GM12878 (cell line): ENCODE results near the gene CXXC5. TPM values are rescaled to one million over a fixed set of nuclear protein-coding genes. Genes with fewer than 3 reads are reported as not detected.
A peak's percentile ranks its signal among the peaks of the same experiment; 100 is the strongest.

Experiments used
- ATAC-seq: fragments of 200-7000 bp; cut with Tn5 transposase; 3 replicates; pipeline ENCODE4 v1.9.1; 2020; ENCODE audit warnings: mild to moderate bottlenecking, moderate library complexity
- BruUV-seq: library from RNA; stranded (reverse); fragments of 400-500 nt; replicated peaks from 2 replicates; lab custom pipeline; 2021; lab: Mats Ljungman, UMichigan
- CTCF ChIA-PET: fragments of 300-600 bp; sonication (Branson Sonifier 250); formaldehyde crosslinking; extraction: SDS; loops from one replicate; lab custom pipeline; 2021; ENCODE audit warnings: inconsistent platforms; lab: Yijun Ruan, JAX
- POLR2A ChIA-PET: fragments of 350-600 bp; formaldehyde crosslinking; extraction: SDS; loops from one replicate; lab custom pipeline; 2021; ENCODE audit warnings: inconsistent platforms; lab: Charles Lee
- RAD21 ChIA-PET: fragments of 300-600 bp; sonication (Branson Sonifier 250); formaldehyde crosslinking; loops from one replicate; lab custom pipeline; 2023; ENCODE audit warnings: antibody characterized with exemption; ENCODE audit not compliant: unreplicated experiment; lab: Charles Lee
- SMC1A ChIA-PET: fragments of 300-600 bp; sonication (Branson Sonifier 250); formaldehyde crosslinking; loops from one replicate; lab custom pipeline; 2023; ENCODE audit not compliant: unreplicated experiment, uncharacterized antibody; lab: Charles Lee
- DNase-seq: peaks from one replicate; pipeline ENCODE4 v3.0.0-alpha.2; 2011; ENCODE audit warnings: low read depth, low spot score
- FAIRE-seq: peaks from 3 replicates; lab custom pipeline; 2011; peaks lifted over from hg19 to GRCh38; lab: Jason Lieb, UNC
- H2AFZ ChIP-seq: 2 replicates; pipeline ENCODE4 v1.6.0; 2011; ENCODE audit warnings: low read depth, low read length, control low read depth; ENCODE audit not compliant: control insufficient read depth
- H3K27ac ChIP-seq: 2 replicates; pipeline ENCODE4 v1.5.1; 2011; ENCODE audit warnings: control low read depth; ENCODE audit not compliant: control insufficient read depth, insufficient read depth
- H3K27me3 ChIP-seq, 2 experiments: replicated peaks in 1 of 2; 2 replicates each; pipeline versions ENCODE4 v1.6.0 to v1.6.1; 2011; ENCODE audit warnings: low read length in 1 of 2; ENCODE audit not compliant: control insufficient read depth in 2 of 2, insufficient read depth in 2 of 2
- H3K36me3 ChIP-seq, 2 experiments: 2 replicates each; pipeline ENCODE4 v1.5.1; 2011; ENCODE audit warnings: low read length in 1 of 2; ENCODE audit not compliant: control insufficient read depth in 2 of 2, insufficient read depth in 2 of 2
- H3K4me1 ChIP-seq: 2 replicates; pipeline ENCODE4 v1.6.1; 2011; ENCODE audit warnings: mild to moderate bottlenecking, low read length, moderate library complexity, mixed read lengths; ENCODE audit not compliant: control insufficient read depth, insufficient read depth
- H3K4me2 ChIP-seq: 2 replicates; pipeline ENCODE4 v1.6.0; 2011; ENCODE audit warnings: control low read depth; ENCODE audit not compliant: control insufficient read depth, insufficient read depth
- H3K4me3 ChIP-seq: fragments of 200-600 bp; sonication (generic); 2 replicates; pipeline ENCODE4 v1.5.1; 2016
- H3K79me2 ChIP-seq: 2 replicates; pipeline ENCODE4 v1.6.0; 2011; ENCODE audit warnings: low read length; ENCODE audit not compliant: control insufficient read depth, insufficient read depth
- H3K9ac ChIP-seq: 2 replicates; pipeline ENCODE4 v1.8.0; 2011; ENCODE audit warnings: low read length, control low read depth, mixed read lengths; ENCODE audit not compliant: control insufficient read depth, insufficient read depth
- H3K9me3 ChIP-seq: replicated peaks from 3 replicates; pipeline ENCODE4 v1.5.1; 2011; ENCODE audit warnings: mild to moderate bottlenecking, low read length; ENCODE audit not compliant: control insufficient read depth, insufficient read depth
- H4K20me1 ChIP-seq: 2 replicates; pipeline ENCODE4 v1.6.0; 2011; ENCODE audit not compliant: control insufficient read depth, insufficient read depth
- ASH2L ChIP-seq: fragments of 300-600, 200-600 bp; sonication (generic); IDR thresholded peaks from 2 replicates; pipeline ENCODE4 v1.6.1; 2017; ENCODE audit warnings: low read depth, mild to moderate bottlenecking, borderline replicate concordance
- CREB1 ChIP-seq: IDR thresholded peaks from 2 replicates; pipeline ENCODE4 v1.6.1; 2012; ENCODE audit warnings: low read depth, mild to moderate bottlenecking, inconsistent platforms
- IKZF2 ChIP-seq, 2 experiments: fragments of 450-650 bp; IDR thresholded peaks; 2 replicates each; pipeline ENCODE4 v1.6.1; 2017; ENCODE audit warnings: mild to moderate bottlenecking in 2 of 2, moderate library complexity in 2 of 2
- KDM1A ChIP-seq: fragments of 200-600 bp; sonication (generic); IDR thresholded peaks from 2 replicates; pipeline ENCODE4 v1.6.1; 2016; ENCODE audit warnings: borderline replicate concordance
- LARP7 ChIP-seq: fragments of 450-650 bp; IDR thresholded peaks from 2 replicates; pipeline ENCODE4 v1.6.1; 2017; ENCODE audit warnings: mild to moderate bottlenecking
- MEF2B ChIP-seq: fragments of 450-650 bp; IDR thresholded peaks from 2 replicates; pipeline ENCODE4 v1.6.1; 2018; ENCODE audit warnings: mild to moderate bottlenecking, moderate library complexity; ENCODE audit not compliant: partially characterized antibody, poor library complexity, severe bottlenecking
- PBX3 ChIP-seq: IDR thresholded peaks from 2 replicates; pipeline ENCODE4 v1.6.1; 2011; ENCODE audit warnings: mild to moderate bottlenecking, low read depth, low read length, moderate library complexity; ENCODE audit not compliant: insufficient replicate concordance
- POU2F2 ChIP-seq: IDR thresholded peaks from 3 replicates; pipeline ENCODE4 v1.6.1; 2011; ENCODE audit warnings: low read depth, mild to moderate bottlenecking, low read length, borderline replicate concordance
- PRDM15 ChIP-seq: fragments of 450-650 bp; formaldehyde crosslinking; IDR thresholded peaks from 2 replicates; pipeline ENCODE4 v1.4.0; 2020; ENCODE audit warnings: mild to moderate bottlenecking, moderate library complexity
- RELB ChIP-seq: fragments of 450-650 bp; IDR thresholded peaks from 2 replicates; pipeline ENCODE4 v1.6.1; 2017; ENCODE audit warnings: low read depth, mild to moderate bottlenecking, moderate library complexity
- SMARCA5 ChIP-seq: fragments of 450-650 bp; IDR thresholded peaks from 2 replicates; pipeline ENCODE4 v1.6.1; 2017; ENCODE audit warnings: mild to moderate bottlenecking
- STAT3 ChIP-seq: IDR thresholded peaks from 2 replicates; pipeline ENCODE4 v1.6.1; 2011; ENCODE audit warnings: low read depth, low read length, improper control_type of control experiment
- SUZ12 ChIP-seq: fragments of 200-600 bp; sonication (generic); IDR thresholded peaks from one replicate; pipeline ENCODE4 v1.6.1; 2018; ENCODE audit warnings: antibody characterized with exemption, mild to moderate bottlenecking; ENCODE audit not compliant: unreplicated experiment
- TCF12 ChIP-seq: IDR thresholded peaks from 2 replicates; pipeline ENCODE4 v1.6.1; 2011; ENCODE audit warnings: low read depth, mild to moderate bottlenecking, low read length
- ZNF24 ChIP-seq: fragments of 450-650 bp; IDR thresholded peaks from 2 replicates; pipeline ENCODE4 v1.6.1; 2017; ENCODE audit warnings: antibody characterized with exemption, mild to moderate bottlenecking
- WGBS: methylation state at CpG from one replicate; pipeline ENCODE4 v1.1.6; 2016; ENCODE audit warnings: low lambda C conversion rate; ENCODE audit not compliant: insufficient replicate concordance, insufficient coverage; ENCODE audit errors: missing lambda C conversion rate; 5-methylcytosine and 5-hydroxymethylcytosine counted together
- in situ Hi-C: fragments of 300-500 bp; cut with MboI; formaldehyde crosslinking; loops from 9 replicates; pipeline ENCODE4 v1.14.3; 2018; ENCODE audit warnings: mixed read lengths
- intact Hi-C: fragments of 100-400 bp; cut with micrococcal nuclease; formaldehyde crosslinking; loops from one replicate; pipeline ENCODE4 v1.14.2; 2022; ENCODE audit not compliant: unreplicated experiment
- polyA plus RNA-seq, 11 experiments: library from polyadenylated mRNA; depleted of rRNA in 4 of 11; unstranded in 6 of 11; stranded (reverse) in 5 of 11; fragments of >200 nt; fragmentation: Nextera tagmentation in 4 of 11; fragmentation: Illumina TruSeq in 1 of 11; extraction: Ambion mirVana in 4 of 11; extraction: Trizol in 1 of 11; gene quantifications; 1 replicate in 1 of 11; 2 replicates in 10 of 11; pipeline versions ENCODE4 v1.2.1 to v1.2.3, GENCODE V29; 2011 to 2016; ENCODE audit warnings: inconsistent platforms in 2 of 11, missing spikeins in 2 of 11, low read depth in 1 of 11
- total RNA-seq, 4 experiments: library from RNA; depleted of rRNA in 3 of 4; stranded (reverse); fragments of >200 nt in 3 of 4; fragmentation: Illumina TruSeq in 1 of 4; extraction: Trizol in 1 of 4; gene quantifications; 2 replicates each; pipeline versions ENCODE4 v1.2.1 to v1.2.3, GENCODE V29; 2013 to 2021

Gene CXXC5
- total and polyA plus RNA-seq, 10 of the 15 experiments (the other 5 are each of a cell fraction or from before 2014, with no cell fraction given) = 1.8 to 90.8 (median 40.7) TPM

- TF ChIP-seq PRDM15 (CRISPR knock-in tag) (no peak), SMARCA5 (no peak), MEF2B (no peak), SUZ12 (no peak), ASH2L (no peak), IKZF2 (IDR thresholded peaks at IDR 0.05) (no peak)
These were observed 41.5 kb downstream of the CXXC5 start (continued) for GRCh38 chr5:139689631-139690063.

GRCh38 chr5:139690064-139690802 lies 42.1 kb downstream of the CXXC5 start:
- Histone ChIP-seq H3K9ac (no peak overlapping the region), H3K4me2 (no peak overlapping the region), H3K4me1 (peaks cover 12% of the 10 kb centered on the region), H4K20me1 (no peaks in the 10 kb centered on the region), H3K9me3 (no peaks in the 10 kb centered on the region), H3K27me3 (no peaks in the 10 kb centered on the region), H3K4me3 (no peak overlapping the region), H3K36me3 (peaks cover 1 to 4% of the 10 kb centered on the region in 2 experiments; a peak in 3 of 4 replicates), H3K27ac (no peak overlapping the region), H3K79me2 (no peaks in the 10 kb centered on the region), H2AFZ (no peak overlapping the region)
- no TSS peak for BruUV-seq
- DNase-seq (no peak), FAIRE-seq (peak; percentile 80), ATAC-seq (peak; percentile 77)
- RAD21 ChIA-PET = interaction anchor here (0.9 to 9.2 kb wide), 27 partner anchors 11 to 175 kb away, joined by 3 to 241 read pairs (median 5); partner anchors contain the start of gene CXXC5
- POLR2A ChIA-PET = interaction anchor here (0.7 to 4.1 kb wide), 9 partner anchors 12 to 63 kb away, joined by 3 to 44 read pairs (median 5); no protein-coding TSS in a partner anchor
- SMC1A ChIA-PET = interaction anchor here (0.6 to 7.7 kb wide), 24 partner anchors 12 to 268 kb away, joined by 3 to 212 read pairs (median 4); partner anchors contain the start of gene CXXC5
- in situ Hi-C loops = loop anchor here (5.0 kb wide), 1 partner anchor 58 kb away; no protein-coding TSS in a partner anchor
- CTCF ChIA-PET = interaction anchor here (0.6 to 10.5 kb wide), 36 partner anchors 10 to 267 kb away, joined by 3 to 335 read pairs (median 4); partner anchors contain the start of gene CXXC5
- intact Hi-C loops = loop anchor here (1.0 to 5.0 kb wide), 3 partner anchors 38 to 75 kb away; no protein-coding TSS in a partner anchor
- 33% methylated on average over 16 of the region's 16 CpGs for WGBS
- no peak for TF ChIP-seq CREB1
- TF ChIP-seq TCF12 = no peak
- TF ChIP-seq POU2F2 = no peak
- no peak for TF ChIP-seq LARP7
- no peak for TF ChIP-seq ZNF24
- TF ChIP-seq PBX3 = no peak
- no peak for TF ChIP-seq STAT3
- TF ChIP-seq KDM1A = no peak
- TF ChIP-seq RELB = no peak
